Astrocyte of the cerebellum (primary cell): ENCODE data around the gene ADRA2B.

Experiments
- DNase-seq: peaks from one replicate; pipeline ENCODE4 v3.0.0-alpha.2; 2011; ENCODE audit warnings: low read depth
- H3K4me3 ChIP-seq: 2 replicates; pipeline ENCODE4 v1.5.1; 2011; ENCODE audit warnings: mild to moderate bottlenecking, low read depth, low read length, moderate library complexity
- CTCF ChIP-seq: IDR thresholded peaks from 2 replicates; pipeline ENCODE4 v1.5.1; 2012; ENCODE audit warnings: low read length, low read depth, moderate library complexity, mild to moderate bottlenecking; ENCODE audit errors: missing control alignments
- in situ Hi-C: cut with HindIII; loops from 2 replicates; pipeline ENCODE4 v1.10.0; 2017; ENCODE audit warnings: low sequenced_read_pairs

The ADRA2B gene

GRCh38 chr2:96154506-96155380 is 38.4 kb upstream of the ADRA2B start:
- TF ChIP-seq CTCF = no peak
- no peak for DNase-seq
- no peak overlapping the region for H3K4me3 ChIP-seq
- in situ Hi-C loops = loop anchor here (5.0 kb wide), 1 partner anchor 48 kb away; no protein-coding TSS in a partner anchor

- in situ Hi-C loops = no loop called here
- no peak for TF ChIP-seq CTCF
- no peak overlapping the region for H3K4me3 ChIP-seq
- DNase-seq = no peak
Observed at GRCh38 chr2:96153991-96154431, 37.6 kb upstream of the ADRA2B start.

GRCh38 chr2:96153291-96153713 is 36.9 kb upstream of the ADRA2B start:
- in situ Hi-C loops = no loop called here
- DNase-seq = no peak
- no peak overlapping the region for H3K4me3 ChIP-seq
- no peak for TF ChIP-seq CTCF

GRCh38 chr2:96152304-96153161 is 36.2 kb upstream of the ADRA2B start:
- in situ Hi-C loops = no loop called here
- no peak for DNase-seq
- TF ChIP-seq CTCF = no peak
- H3K4me3 ChIP-seq = no peak overlapping the region

GRCh38 chr2:96151595-96152303 is 35.4 kb upstream of the ADRA2B start:
- no peak for TF ChIP-seq CTCF
- in situ Hi-C loops = no loop called here
- no peak overlapping the region for H3K4me3 ChIP-seq
- no peak for DNase-seq
